ENCODE results near the gene DUS3L.

Gene DUS3L, protein sequence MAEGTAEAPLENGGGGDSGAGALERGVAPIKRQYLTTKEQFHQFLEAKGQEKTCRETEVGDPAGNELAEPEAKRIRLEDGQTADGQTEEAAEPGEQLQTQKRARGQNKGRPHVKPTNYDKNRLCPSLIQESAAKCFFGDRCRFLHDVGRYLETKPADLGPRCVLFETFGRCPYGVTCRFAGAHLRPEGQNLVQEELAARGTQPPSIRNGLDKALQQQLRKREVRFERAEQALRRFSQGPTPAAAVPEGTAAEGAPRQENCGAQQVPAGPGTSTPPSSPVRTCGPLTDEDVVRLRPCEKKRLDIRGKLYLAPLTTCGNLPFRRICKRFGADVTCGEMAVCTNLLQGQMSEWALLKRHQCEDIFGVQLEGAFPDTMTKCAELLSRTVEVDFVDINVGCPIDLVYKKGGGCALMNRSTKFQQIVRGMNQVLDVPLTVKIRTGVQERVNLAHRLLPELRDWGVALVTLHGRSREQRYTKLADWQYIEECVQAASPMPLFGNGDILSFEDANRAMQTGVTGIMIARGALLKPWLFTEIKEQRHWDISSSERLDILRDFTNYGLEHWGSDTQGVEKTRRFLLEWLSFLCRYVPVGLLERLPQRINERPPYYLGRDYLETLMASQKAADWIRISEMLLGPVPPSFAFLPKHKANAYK

DNA sequence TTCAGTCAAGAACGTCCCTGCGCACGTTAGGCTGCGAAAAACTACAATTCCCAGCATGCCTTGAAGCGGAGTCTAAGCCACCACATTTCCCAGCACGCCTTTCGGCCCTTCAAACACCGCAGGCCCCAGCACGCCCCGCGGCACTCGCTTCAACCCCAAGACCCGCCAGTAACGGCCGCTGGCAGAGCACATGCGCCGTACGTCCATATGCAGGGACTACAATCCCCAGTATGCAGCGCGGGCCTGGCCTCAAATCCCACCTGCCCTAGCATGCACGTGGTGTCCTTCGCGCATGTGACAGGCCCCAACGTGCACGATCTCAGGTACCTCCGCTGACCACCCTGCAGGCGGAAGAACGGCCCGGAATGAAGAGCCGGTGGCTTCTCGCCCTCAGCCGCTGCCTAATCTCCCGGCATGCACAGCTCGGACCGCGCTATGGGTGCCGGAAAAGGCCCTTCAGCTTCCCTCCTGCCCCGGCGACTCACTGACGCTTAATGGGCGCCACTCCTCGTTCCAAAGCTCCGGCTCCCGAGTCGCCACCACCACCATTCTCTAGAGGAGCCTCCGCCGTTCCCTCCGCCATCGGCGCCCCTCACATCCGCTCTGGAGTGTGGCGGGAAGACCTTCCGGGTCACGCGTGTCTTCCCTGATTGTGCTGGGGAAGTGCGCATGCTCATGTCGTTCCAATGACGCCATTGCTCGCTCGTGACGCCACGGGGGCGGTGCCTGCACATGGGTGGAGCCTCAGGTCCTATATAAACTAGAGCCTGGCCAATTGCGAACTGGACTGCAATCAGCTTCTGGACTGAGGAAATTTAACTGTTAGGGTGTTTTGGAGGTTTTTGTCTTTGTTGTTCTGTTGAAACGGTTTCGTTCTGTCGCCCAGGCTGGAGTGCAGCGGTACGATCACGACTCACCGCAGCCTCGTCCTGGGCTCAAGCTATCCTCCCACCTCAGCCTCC, at the start of gene DUS3L:
DUS3L (minus strand) TSS at position 605 of the 962 bp plus-strand sequence; CDS start at position 583, 22 bp downstream.
- DNase-seq (ENCODE audit: low read depth), result peak; percentile 99

DNA sequence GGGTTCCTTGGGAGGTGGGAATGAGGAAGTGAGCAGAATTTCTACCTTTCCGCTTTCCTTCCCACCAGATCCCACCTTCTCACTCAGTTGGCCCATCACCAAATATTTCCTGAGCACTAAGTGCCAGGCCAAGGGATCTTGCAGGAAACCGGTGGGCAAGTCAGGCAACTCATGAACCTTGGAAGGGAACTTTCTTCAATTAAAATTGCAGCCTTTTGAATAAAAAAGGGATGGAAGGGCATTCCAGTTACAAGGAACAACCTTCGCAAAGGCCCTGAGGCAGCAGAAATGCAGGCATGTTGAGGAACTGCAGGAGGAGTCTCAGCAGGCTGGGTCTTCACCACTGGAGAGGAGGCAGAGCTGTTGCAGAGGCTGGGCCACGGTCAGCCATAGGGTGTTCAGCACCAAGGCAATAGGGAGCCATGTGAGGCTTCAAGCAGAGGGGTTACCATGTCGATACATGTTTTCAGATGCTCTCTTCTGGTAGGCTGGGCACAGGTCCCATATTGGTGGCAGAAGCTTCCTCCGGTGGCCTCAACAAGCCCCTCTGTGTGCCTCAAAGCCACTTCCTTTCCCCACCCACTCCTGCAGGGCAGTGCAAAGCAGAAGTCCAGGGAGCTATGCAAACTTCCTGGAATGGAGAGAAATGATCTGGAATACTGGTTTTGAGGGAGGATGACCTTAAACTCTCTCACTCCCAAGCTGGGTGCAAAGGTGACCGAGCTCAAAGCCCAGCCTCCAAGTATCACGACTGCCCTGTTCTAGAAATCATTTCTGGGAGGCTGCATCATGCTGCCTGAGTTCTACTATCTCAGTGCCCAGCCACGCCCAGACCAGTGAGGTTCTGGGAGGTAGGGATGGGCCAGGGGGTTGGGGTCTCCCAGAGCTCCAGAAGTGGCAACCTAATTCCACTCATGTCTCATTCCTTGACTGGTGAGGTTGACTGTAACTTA, 48.4 kb upstream of the DUS3L start, which contains the start of gene FUT6:
FUT6 (minus strand) TSS at position 638 of the 953 bp plus-strand sequence. CDS start 7,135 bp downstream, outside the sequence.
- DNase-seq (ENCODE audit: low read depth), result no peak

GRCh38 chr19:5838353-5839064, 47.5 kb upstream of the DUS3L start:
- DNase-seq (ENCODE audit: low read depth), result no peak

GRCh38 chr19:5837761-5838352, 46.9 kb upstream of the DUS3L start:
- no peak for DNase-seq (ENCODE audit: low read depth)

DNA sequence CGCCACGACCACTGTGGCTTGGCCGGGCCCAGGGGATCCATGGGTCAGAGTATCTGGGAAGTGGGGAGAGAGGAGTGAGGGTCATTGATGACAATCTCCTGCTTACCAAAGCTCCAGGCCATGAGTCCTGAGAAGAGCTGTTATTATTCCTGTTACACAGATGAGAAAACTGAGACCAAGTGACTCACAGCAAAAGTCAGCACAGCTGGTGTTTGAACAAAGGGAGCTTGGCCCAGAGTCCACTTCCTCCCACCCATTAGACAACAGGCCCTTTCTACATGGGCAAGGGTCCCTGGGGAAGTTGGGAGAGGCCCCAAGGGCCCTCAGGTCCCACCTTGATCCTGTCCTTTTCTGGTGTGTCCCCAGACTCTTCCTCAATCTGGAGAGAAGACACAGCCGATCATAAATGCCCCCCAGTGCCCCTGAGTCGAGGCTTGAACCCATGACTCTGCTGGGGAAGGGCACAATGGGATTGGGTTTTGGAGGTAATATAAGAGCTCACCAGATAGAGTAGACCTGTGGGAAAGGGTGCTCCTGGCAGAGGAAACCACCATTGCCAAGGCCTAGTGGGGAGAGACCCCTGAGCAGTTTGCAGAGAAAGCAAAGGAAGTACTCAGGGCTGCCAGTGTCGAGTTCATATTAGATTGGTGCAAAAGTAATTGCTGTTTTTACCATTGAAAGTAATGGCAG, 41.7 kb upstream of the DUS3L start:
- DNase-seq (ENCODE audit: low read depth), result no peak

DNA sequence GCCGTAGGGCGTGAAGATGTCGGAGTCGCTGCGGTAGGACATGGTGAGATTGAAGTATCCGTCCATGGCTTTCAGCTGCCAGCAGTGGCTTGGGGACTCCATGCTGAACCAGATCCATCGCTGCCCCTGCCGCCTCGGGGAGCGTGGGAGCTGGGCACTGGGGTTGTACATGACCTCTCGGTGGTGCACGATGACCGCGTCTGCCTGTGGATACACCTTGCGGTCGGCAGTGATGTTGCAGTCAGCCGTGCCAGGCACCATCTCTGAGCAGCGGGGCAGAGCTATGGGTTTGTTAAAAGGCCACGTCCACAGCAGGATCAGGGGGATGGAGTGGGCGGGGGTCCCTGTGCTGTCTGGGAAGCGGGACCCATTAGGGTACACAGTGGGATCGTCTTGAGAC, 41.1 kb upstream of the DUS3L start:
- no peak for DNase-seq (ENCODE audit: low read depth)

- no peak for DNase-seq (ENCODE audit: low read depth)
Measured at GRCh38 chr19:5831159-5831558, 40.2 kb upstream of the DUS3L start.

- DNase-seq (ENCODE audit: low read depth), result no peak
Measured at GRCh38 chr19:5829567-5830310, 38.8 kb upstream of the DUS3L start.

DNA sequence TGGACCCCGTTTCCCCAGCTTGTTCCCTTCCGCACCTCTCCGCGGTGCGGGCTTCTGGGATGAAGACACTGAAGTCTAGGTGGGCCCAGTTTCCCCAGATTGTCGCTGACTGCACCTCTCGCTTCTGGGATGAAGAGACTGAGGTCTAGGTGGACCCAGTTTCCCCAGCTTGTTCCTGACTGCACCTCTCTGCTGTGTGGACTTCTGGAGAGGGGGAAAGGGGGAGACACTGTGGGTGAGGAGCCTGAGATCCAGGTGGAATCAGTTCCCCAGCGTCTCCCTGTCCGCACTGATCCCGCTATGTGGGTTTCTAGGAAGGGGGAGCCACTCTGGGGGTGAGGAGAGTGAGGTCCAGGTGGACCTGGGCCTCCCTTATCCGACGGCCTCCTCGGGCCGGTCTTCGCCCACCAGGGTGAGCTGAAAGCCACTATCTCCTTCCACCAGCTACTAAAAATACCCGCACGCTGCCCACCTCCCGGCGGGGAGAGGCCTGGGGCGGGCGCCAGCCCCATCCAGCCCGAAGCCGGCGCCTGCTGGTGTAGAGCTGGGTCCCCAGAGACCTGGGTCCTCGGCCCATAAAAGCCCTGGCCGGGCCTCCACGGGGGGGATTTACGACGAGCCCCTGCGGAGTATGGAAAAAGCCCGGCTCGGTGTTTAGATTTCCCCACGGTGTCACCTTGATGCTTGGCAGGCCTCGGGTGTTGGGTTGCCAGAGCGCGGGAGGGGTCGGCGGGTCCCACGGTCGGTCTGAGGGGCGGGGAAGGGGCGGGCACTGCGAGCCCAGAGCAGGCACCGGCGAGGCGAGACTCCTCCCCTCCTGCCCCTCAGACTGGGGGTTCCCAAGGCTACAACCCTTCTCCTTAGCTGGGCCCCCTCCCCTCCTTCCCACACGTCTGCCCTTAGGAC, 38.0 kb upstream of the DUS3L start:
- DNase-seq (ENCODE audit: low read depth), result peak; percentile 47

DNA sequence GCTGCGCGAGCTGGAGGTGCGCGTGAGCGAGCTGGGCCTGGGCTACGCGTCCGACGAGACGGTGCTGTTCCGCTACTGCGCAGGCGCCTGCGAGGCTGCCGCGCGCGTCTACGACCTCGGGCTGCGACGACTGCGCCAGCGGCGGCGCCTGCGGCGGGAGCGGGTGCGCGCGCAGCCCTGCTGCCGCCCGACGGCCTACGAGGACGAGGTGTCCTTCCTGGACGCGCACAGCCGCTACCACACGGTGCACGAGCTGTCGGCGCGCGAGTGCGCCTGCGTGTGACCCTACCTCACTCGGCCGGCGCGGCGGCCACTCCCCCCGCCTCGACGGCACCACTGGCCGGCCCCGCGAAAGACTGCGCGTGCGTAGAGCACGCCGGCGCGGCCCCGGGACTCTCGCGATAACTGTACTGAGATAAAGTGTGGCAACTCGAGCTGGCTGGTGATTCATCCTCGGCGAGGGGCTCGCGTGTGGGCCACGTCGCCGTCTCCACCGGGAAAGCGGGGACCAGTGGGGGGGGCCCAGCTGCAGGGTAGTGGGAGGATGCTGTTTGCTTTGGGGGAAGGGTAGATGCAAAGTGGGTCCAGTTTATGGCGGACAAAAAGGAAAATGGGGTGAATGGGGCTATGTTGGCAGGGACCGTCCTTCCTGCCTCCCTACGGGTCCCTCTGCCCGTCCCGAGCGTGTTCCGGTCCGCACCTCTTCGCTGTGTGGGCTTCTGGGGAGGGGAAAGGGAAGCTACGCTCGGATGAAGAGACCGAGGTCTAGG, 37.1 kb upstream of the DUS3L start:
- DNase-seq (ENCODE audit: low read depth), result peak; percentile 85

- DNase-seq (ENCODE audit: low read depth), result no peak
Measured at GRCh38 chr19:5827342-5827890, 36.5 kb upstream of the DUS3L start.

- peak; percentile 45 for DNase-seq (ENCODE audit: low read depth)
Measured at GRCh38 chr19:5826531-5827341, 35.8 kb upstream of the DUS3L start.

DNA sequence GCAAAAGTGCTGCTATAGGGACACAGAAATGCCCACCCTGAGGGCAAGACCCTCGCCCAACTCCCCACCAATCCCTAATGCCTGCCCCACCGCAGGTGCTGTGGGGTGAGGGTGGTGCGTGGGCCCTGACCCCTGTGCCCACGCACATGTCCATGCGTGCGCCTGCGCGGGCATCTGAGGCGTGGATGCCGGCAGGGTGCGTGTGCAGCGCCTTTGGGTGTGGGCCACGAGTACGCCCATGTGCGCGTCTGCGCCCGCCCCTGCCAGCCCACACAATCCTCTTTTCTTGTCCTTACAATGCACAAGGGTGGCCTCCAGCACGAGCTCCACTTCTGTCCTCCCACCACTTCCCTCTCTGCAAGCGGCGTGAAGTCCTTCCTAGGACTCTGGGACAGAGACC, 34.2 kb upstream of the DUS3L start:
- no peak for DNase-seq (ENCODE audit: low read depth)

GRCh38 chr19:5824751-5825150, 33.8 kb upstream of the DUS3L start:
- no peak for DNase-seq (ENCODE audit: low read depth)

DNA sequence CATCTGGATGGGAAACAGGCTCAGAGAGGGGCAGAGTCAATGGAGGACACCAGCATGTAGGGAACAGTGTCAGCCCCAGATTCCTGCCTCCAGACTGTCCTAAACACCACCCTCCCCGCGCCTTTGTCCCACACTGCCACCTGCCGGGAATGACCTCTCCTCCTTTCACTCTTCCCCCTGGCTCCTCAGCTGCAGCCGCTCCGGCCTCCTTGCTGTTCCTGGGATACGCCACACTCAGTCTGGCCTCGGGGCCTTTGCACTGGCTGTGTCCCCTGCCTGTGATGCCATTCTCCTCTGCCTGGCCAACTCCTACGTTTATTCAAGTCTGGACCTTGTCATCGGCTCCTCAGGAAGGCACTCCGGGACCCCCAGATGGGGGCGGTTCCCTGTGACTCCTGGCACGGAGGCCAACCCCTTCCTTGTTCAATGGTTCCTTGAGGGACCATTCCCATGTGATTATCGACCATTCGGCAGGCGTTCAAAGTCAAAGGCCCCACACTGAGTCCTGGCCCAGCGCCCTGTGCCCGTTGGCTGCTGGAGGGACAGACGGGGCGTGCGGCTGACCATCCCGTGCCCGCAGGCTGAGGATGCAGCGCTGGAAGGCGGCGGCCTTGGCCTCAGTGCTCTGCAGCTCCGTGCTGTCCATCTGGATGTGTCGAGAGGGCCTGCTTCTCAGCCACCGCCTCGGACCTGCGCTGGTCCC, 32.8 kb upstream of the DUS3L start:
- no peak for DNase-seq (ENCODE audit: low read depth)

Data from amniotic epithelial cell (primary cell).